SK-N-MC (cell line): ENCODE data around the gene UBL4A.

ENCODE experiments used
- EZH2 ChIP-seq: fragments of 200-600 bp; sonication (generic); IDR thresholded peaks from one replicate; pipeline ENCODE4 v1.6.1; 2017; ENCODE audit warnings: antibody characterized with exemption
- POLR2AphosphoS5 ChIP-seq: IDR thresholded peaks from 2 replicates; pipeline ENCODE4 v1.6.1; 2012; ENCODE audit warnings: mild to moderate bottlenecking, low read depth, low read length, borderline replicate concordance

GRCh38 chrX:154434394-154435168, 51.8 kb downstream of the UBL4A start:
- TF ChIP-seq POLR2AphosphoS5 (no peak), EZH2 (no peak)
